DOHH2 (cell line): ENCODE data around the gene POLR2C.

Experiments used
- H3F3A ChIP-seq: fragments of 200-600 bp; sonication (generic), shearing (Covaris generic); 2 replicates; pipeline ENCODE4 v1.6.0; 2016; ENCODE audit warnings: antibody characterized with exemption, mild to moderate bottlenecking; ENCODE audit not compliant: control insufficient read depth, insufficient read depth
- H3K27ac ChIP-seq: fragments of 200-600 bp; sonication (generic); 2 replicates; pipeline ENCODE4 v1.5.1; 2014; ENCODE audit warnings: low read depth, mild to moderate bottlenecking, low read length, moderate library complexity
- H3K27me3 ChIP-seq: fragments of 200-600 bp; sonication (generic); 2 replicates; pipeline ENCODE4 v1.6.1; 2014; ENCODE audit warnings: mild to moderate bottlenecking, low read length, mixed read lengths; ENCODE audit not compliant: control insufficient read depth
- H3K36me3 ChIP-seq: fragments of 200-600 bp; sonication (generic); 2 replicates; pipeline ENCODE4 v1.6.1; 2014; ENCODE audit warnings: mild to moderate bottlenecking, low read length, moderate library complexity, mixed read lengths; ENCODE audit not compliant: control insufficient read depth
- H3K4me1 ChIP-seq: fragments of 200-600 bp; sonication (generic); 2 replicates; pipeline ENCODE4 v1.6.1; 2014; ENCODE audit warnings: mild to moderate bottlenecking, low read length, mixed read lengths; ENCODE audit not compliant: control insufficient read depth
- H3K4me2 ChIP-seq: fragments of 200-600 bp; sonication (generic); 2 replicates; pipeline ENCODE4 v1.6.0; 2014; ENCODE audit warnings: mild to moderate bottlenecking, low read length, moderate library complexity
- H3K4me3 ChIP-seq: fragments of 200-600 bp; sonication (generic); 2 replicates; pipeline ENCODE4 v1.5.1; 2014; ENCODE audit warnings: mild to moderate bottlenecking, low read length, mixed read lengths
- H3K79me2 ChIP-seq: fragments of 200-600 bp; sonication (generic); 2 replicates; pipeline ENCODE4 v1.6.1; 2014; ENCODE audit warnings: mild to moderate bottlenecking, low read length, mixed read lengths; ENCODE audit not compliant: control insufficient read depth
- H3K9me2 ChIP-seq: fragments of 200-600 bp; sonication (generic); replicated peaks from 2 replicates; pipeline ENCODE4 v1.6.1; 2014; ENCODE audit warnings: mild to moderate bottlenecking, low read length, mixed read lengths; ENCODE audit not compliant: control insufficient read depth
- H3K9me3 ChIP-seq: fragments of 200-600 bp; sonication (generic); 2 replicates; pipeline ENCODE4 v1.6.1; 2014; ENCODE audit warnings: antibody characterized with exemption, low read length, mixed read lengths; ENCODE audit not compliant: control insufficient read depth, insufficient read depth
- H4K20me1 ChIP-seq: fragments of 200-600 bp; sonication (generic); 2 replicates; pipeline ENCODE4 v1.6.0; 2014; ENCODE audit warnings: low read depth, mild to moderate bottlenecking, antibody characterized with exemption, low read length, moderate library complexity; ENCODE audit not compliant: control insufficient read depth, insufficient read depth
- EZH2phosphoT487 ChIP-seq: fragments of 200-600 bp; sonication (generic); IDR thresholded peaks from 2 replicates; pipeline ENCODE4 v1.6.1; 2017; ENCODE audit warnings: borderline replicate concordance, mild to moderate bottlenecking, antibody characterized with exemption, low read length, moderate library complexity, mixed read lengths
- TF ChIP-seq, protein P1 (sequence below): fragments of 200-600 bp; sonication (generic); IDR thresholded peaks from one replicate; pipeline ENCODE4 v1.5.1; 2014; ENCODE audit warnings: antibody characterized with exemption, mild to moderate bottlenecking, low read depth, low read length; ENCODE audit not compliant: poor library complexity, severe bottlenecking

Gene POLR2C

DNA sequence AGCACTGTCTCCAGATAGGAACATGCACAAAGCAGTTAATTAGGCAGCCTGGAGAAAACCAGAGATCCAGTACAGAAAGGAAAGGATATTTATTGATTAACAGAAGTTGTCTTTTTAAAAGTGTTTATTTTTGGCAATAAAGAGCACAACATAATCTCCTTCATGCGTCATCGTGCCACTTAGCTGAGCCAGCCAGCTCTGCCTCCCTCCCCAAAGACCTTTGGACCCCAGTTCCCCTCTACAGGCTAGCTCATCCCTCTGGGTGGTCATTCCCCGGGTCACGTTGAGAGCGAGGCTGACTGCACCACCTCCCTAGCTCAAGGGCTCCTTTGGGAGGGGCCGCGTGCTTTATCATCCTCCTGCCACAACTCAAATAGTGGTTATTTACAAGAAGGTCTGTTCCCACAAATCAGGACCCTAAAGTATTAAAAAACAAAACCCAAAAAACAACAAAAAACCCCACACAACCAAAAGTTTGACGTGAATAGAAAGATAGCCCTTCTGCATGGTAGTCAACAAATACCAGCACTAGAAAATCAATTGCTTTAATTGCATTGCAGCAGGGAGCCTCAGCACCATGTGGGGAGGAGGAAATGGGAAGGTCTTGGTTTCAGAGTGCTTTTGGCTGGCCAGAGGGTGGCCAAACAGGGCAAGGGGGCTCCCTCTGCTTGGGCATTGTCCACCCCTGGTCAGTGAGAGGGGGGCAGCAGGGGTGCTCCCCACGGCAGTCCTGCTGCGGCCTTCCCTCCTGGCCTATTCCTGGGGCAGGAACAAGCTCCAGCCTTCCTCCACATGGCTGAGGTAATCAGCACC is 9.6 kb downstream of the POLR2C start:
- H3F3A ChIP-seq, result 0 out of 2 replicates have a peak, but pooled peaks cover 2% of the 10 kb centered on the region
- no peak overlapping the region for H3K4me3 ChIP-seq
- H3K9me2 ChIP-seq, result no peaks in the 10 kb centered on the region
- TF ChIP-seq EZH2phosphoT487, result no peak
- TF ChIP-seq, protein P1, sequence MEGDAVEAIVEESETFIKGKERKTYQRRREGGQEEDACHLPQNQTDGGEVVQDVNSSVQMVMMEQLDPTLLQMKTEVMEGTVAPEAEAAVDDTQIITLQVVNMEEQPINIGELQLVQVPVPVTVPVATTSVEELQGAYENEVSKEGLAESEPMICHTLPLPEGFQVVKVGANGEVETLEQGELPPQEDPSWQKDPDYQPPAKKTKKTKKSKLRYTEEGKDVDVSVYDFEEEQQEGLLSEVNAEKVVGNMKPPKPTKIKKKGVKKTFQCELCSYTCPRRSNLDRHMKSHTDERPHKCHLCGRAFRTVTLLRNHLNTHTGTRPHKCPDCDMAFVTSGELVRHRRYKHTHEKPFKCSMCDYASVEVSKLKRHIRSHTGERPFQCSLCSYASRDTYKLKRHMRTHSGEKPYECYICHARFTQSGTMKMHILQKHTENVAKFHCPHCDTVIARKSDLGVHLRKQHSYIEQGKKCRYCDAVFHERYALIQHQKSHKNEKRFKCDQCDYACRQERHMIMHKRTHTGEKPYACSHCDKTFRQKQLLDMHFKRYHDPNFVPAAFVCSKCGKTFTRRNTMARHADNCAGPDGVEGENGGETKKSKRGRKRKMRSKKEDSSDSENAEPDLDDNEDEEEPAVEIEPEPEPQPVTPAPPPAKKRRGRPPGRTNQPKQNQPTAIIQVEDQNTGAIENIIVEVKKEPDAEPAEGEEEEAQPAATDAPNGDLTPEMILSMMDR, result no peak
- H3K4me2 ChIP-seq, result no peak overlapping the region
- 0 out of 2 replicates have a peak, but pooled peaks cover 2% of the 10 kb centered on the region for H4K20me1 ChIP-seq
- H3K36me3 ChIP-seq, result peaks cover 48% of the 10 kb centered on the region
- no peaks in the 10 kb centered on the region for H3K79me2 ChIP-seq
- peaks cover 19% of the 10 kb centered on the region for H3K4me1 ChIP-seq
- H3K27me3 ChIP-seq, result no peaks in the 10 kb centered on the region
- no peak overlapping the region for H3K27ac ChIP-seq
- no peaks in the 10 kb centered on the region for H3K9me3 ChIP-seq

GRCh38 chr16:57472665-57473060 is 10.2 kb downstream of the POLR2C start:
- H3K9me2 ChIP-seq, result no peaks in the 10 kb centered on the region
- peaks cover 19% of the 10 kb centered on the region for H3K4me1 ChIP-seq
- no peak overlapping the region for H3K4me3 ChIP-seq
- no peak overlapping the region for H3K4me2 ChIP-seq
- peaks cover 42% of the 10 kb centered on the region for H3K36me3 ChIP-seq
- H3F3A ChIP-seq, result no peaks in the 10 kb centered on the region
- 0 out of 2 replicates have a peak, but pooled peaks cover 2% of the 10 kb centered on the region for H4K20me1 ChIP-seq
- no peaks in the 10 kb centered on the region for H3K79me2 ChIP-seq
- no peak overlapping the region for H3K27ac ChIP-seq
- H3K9me3 ChIP-seq, result no peaks in the 10 kb centered on the region
- TF ChIP-seq EZH2phosphoT487, result no peak
- TF ChIP-seq, protein P1, result no peak
- no peaks in the 10 kb centered on the region for H3K27me3 ChIP-seq

DNA sequence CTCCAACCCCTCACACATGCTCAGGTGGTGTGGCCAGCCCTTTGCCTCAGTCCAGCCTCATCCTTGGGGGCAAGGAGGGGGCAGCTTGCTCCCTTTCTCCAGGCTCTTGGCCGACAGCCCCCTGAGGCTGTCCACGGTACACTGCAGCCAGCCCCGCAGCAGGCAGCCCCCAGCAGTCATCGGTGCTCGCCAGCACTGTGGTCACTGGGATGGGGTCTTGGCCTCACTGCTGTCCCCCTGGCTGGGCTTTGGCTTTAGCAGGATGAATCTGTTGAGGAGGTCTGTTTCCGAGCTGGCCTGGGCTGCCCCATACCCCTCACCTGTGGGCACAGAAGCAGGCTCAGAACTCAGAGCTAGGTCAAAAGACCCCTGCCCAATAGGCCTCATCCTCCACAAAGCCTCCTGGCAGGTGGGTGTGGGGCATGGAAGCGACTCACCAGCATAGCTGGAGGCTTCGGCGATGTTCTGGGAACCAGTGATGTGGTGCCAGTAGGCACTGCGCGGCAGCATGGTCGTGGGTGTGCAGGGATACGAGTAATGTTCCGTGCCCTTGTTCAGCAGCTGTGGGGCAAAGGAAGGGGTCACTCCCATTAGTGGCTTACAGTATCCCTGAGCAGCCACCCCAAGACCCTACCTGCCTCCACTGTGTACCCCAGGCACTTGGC is 10.8 kb downstream of the POLR2C start:
- Histone ChIP-seq H3K9me2 (no peaks in the 10 kb centered on the region), H3K9me3 (no peaks in the 10 kb centered on the region), H3K27me3 (no peaks in the 10 kb centered on the region), H4K20me1 (0 out of 2 replicates have a peak, but pooled peaks cover 2% of the 10 kb centered on the region), H3K4me2 (no peak overlapping the region), H3F3A (no peaks in the 10 kb centered on the region), H3K36me3 (peaks cover 36% of the 10 kb centered on the region), H3K27ac (no peak overlapping the region), H3K79me2 (no peaks in the 10 kb centered on the region), H3K4me3 (no peak overlapping the region), H3K4me1 (peaks cover 23% of the 10 kb centered on the region)
- TF ChIP-seq, protein P1, result no peak
- TF ChIP-seq EZH2phosphoT487, result no peak
